Measurements from ENCODE around the gene POLR3H. TPM values are rescaled to one million over a fixed set of nuclear protein-coding genes. Genes with fewer than 3 reads are reported as not detected.

The POLR3H gene
- total RNA-seq, 8 experiments from 2014 or later = 11.6 to 43.1 (median 22.4) TPM

- peaks cover 17 to 29% of the 10 kb centered on the region in 2 donors for H3K4me1 ChIP-seq (replicated peaks in 1 of 2)
- H3K27ac ChIP-seq = no peak overlapping the region
- no peak overlapping the region for H3K4me3 ChIP-seq
- in situ Hi-C loops (cut with MboI; ENCODE audit: low pct_unique_long_range_greater_than_20kb in 2 of 9, low sequenced_read_pairs in 9 of 9, unreplicated experiment in 9 of 9) = no loop called here
- WGBS, 10 experiments = 82 to 100% (median 98%) methylated on average over 3 to 7 of the region's 7 CpGs; no CpG with 5 or more reads in 7 of the 10 experiments
- no peak for ATAC-seq (replicated peaks in 6 of 8)
Observed at GRCh38 chr22:41540365-41540764, 3.9 kb downstream of the POLR3H start.

- in situ Hi-C loops (cut with MboI; ENCODE audit: low pct_unique_long_range_greater_than_20kb in 2 of 9, low sequenced_read_pairs in 9 of 9, unreplicated experiment in 9 of 9) = no loop called here
- Histone ChIP-seq H3K4me3 (no peak overlapping the region), H3K4me1 (replicated peaks in 1 of 2) (peaks cover 13 to 25% of the 10 kb centered on the region in 2 donors), H3K27ac (no peak overlapping the region)
- ATAC-seq (replicated peaks in 6 of 8) = no peak
- WGBS, 10 experiments = 93 to 100% methylated on average over 2 to 3 of the region's 3 CpGs; no CpG with 5 or more reads in 8 of the 10 experiments
Observed at GRCh38 chr22:41540006-41540315, 4.3 kb downstream of the POLR3H start.

GRCh38 chr22:41539146-41540005 is 4.9 kb downstream of the POLR3H start:
- 40 to 100% (median 92%) methylated on average over 1 to 11 of the region's 13 CpGs; no CpG with 5 or more reads in 1 of the 10 experiments for WGBS, 10 experiments
- ATAC-seq (replicated peaks in 6 of 8) = no peak
- Histone ChIP-seq H3K4me3 (no peak overlapping the region), H3K4me1 (replicated peaks in 1 of 2) (peaks cover 13 to 22% of the 10 kb centered on the region in 2 donors), H3K27ac (peak overlapping the region in 1 of 2 donors; percentile 71)
- in situ Hi-C loops (cut with MboI; ENCODE audit: low pct_unique_long_range_greater_than_20kb in 2 of 9, low sequenced_read_pairs in 9 of 9, unreplicated experiment in 9 of 9) = no loop called here

- peak overlapping the region in 1 of 2 donors; percentile 71 for H3K27ac ChIP-seq
Observed at GRCh38 chr22:41538583-41538982, 5.7 kb downstream of the POLR3H start.

DNA sequence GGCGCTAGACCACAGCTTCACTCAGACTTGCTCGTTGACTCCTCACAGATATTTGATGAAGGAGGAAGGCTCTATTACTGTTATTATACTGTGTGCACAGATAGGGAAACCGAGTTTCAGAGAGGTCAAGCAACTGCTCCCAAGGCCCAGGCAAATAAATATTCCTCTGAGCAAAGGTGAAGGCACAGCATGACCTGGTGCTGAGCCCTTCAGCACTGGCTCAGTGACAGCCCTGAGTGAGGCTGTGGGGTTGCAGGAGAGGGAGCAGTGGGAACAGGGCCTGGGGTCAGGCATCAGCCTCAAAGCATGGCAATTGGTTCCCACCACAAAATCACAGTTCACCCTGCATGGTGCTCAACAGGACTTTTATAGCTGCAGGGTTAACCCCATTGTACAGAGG is 7.1 kb downstream of the POLR3H start:
- 0 to 100% (median 83%) methylated on average over 1 to 3 of the region's 3 CpGs; no CpG with 5 or more reads in 3 of the 10 experiments for WGBS, 10 experiments

More at GRCh38 chr22:41538583-41538982, 5.7 kb downstream of the POLR3H start:
- no peak overlapping the region for H3K4me3 ChIP-seq
- in situ Hi-C loops (cut with MboI; ENCODE audit: low pct_unique_long_range_greater_than_20kb in 2 of 9, low sequenced_read_pairs in 9 of 9, unreplicated experiment in 9 of 9) = no loop called here
- ATAC-seq (replicated peaks in 6 of 8) = peak in 5 of 8 experiments; percentile 56 to 91 (median 75)
- peaks cover 13 to 22% of the 10 kb centered on the region in 2 donors for H3K4me1 ChIP-seq (replicated peaks in 1 of 2)
- WGBS, 10 experiments = 61 to 100% (median 90%) methylated on average over 1 to 7 of the region's 8 CpGs

GRCh38 chr22:41535244-41535643 is 9.0 kb downstream of the POLR3H start:
- ATAC-seq (replicated peaks in 6 of 8) = peak in 1 of 8 experiments; percentile 37
- Histone ChIP-seq H3K27ac (no peak overlapping the region), H3K4me3 (no peak overlapping the region), H3K4me1 (replicated peaks in 1 of 2) (peaks cover 0 to 13% of the 10 kb centered on the region in 2 donors)
- WGBS, 10 experiments = 80 to 100% (median 97%) methylated on average over 1 to 5 of the region's 5 CpGs; no CpG with 5 or more reads in 3 of the 10 experiments
- in situ Hi-C loops (cut with MboI; ENCODE audit: low pct_unique_long_range_greater_than_20kb in 2 of 9, low sequenced_read_pairs in 9 of 9, unreplicated experiment in 9 of 9) = no loop called here

More for the DNA sequence above, 7.1 kb downstream of the POLR3H start:
- in situ Hi-C loops (cut with MboI; ENCODE audit: low pct_unique_long_range_greater_than_20kb in 2 of 9, low sequenced_read_pairs in 9 of 9, unreplicated experiment in 9 of 9) = no loop called here
- ATAC-seq (replicated peaks in 6 of 8) = no peak
- Histone ChIP-seq H3K4me3 (no peak overlapping the region), H3K27ac (no peak overlapping the region), H3K4me1 (replicated peaks in 1 of 2) (peaks cover 0 to 13% of the 10 kb centered on the region in 2 donors)

DNA sequence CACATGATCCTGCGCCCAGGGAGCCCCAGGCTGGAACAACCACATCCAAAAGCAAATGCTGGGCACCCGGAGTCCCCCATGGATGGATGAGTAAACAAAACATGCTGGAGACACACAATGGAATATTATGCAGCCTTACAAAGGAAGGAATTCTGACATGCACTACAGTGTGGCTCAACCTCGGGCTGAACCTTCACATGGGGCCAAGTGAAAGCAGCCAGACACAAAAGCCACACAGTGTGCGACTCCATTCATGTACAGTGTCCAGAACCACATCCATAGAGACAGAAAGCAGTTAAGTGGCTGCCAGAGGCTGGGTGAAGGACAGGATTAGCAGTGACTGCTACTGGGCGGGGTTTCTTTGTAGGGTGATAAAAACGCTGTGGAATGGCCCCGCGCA is 10.1 kb downstream of the POLR3H start:
- no peak for ATAC-seq (replicated peaks in 6 of 8)
- H3K27ac ChIP-seq = no peak overlapping the region
- no peak overlapping the region for H3K4me3 ChIP-seq
- 80 to 100% (median 88%) methylated on average over 1 to 6 of the region's 8 CpGs; no CpG with 5 or more reads in 4 of the 10 experiments for WGBS, 10 experiments
- peaks cover 0 to 11% of the 10 kb centered on the region in 2 donors for H3K4me1 ChIP-seq (replicated peaks in 1 of 2)
- in situ Hi-C loops (cut with MboI; ENCODE audit: low pct_unique_long_range_greater_than_20kb in 2 of 9, low sequenced_read_pairs in 9 of 9, unreplicated experiment in 9 of 9) = no loop called here

GRCh38 chr22:41532908-41533825 is 11.1 kb downstream of the POLR3H start:
- ATAC-seq (replicated peaks in 6 of 8) = peak; percentile 40 to 79 (median 58)
- in situ Hi-C loops (cut with MboI; ENCODE audit: low pct_unique_long_range_greater_than_20kb in 2 of 9, low sequenced_read_pairs in 9 of 9, unreplicated experiment in 9 of 9) = no loop called here
- Histone ChIP-seq H3K27ac (no peak overlapping the region), H3K4me1 (replicated peaks in 1 of 2) (peaks cover 0 to under 1% of the 10 kb centered on the region in 2 donors), H3K4me3 (no peak overlapping the region)
- WGBS, 10 experiments = 43 to 92% (median 68%) methylated on average over 1 to 5 of the region's 19 CpGs; no CpG with 5 or more reads in 4 of the 10 experiments

- no peak overlapping the region for H3K27ac ChIP-seq
- ATAC-seq (replicated peaks in 6 of 8) = peak in 5 of 8 experiments; percentile 3 to 21 (median 13)
- 87 to 100% (median 97%) methylated on average over 1 to 4 of the region's 17 CpGs; no CpG with 5 or more reads in 2 of the 10 experiments for WGBS, 10 experiments
Observed at GRCh38 chr22:41531715-41532477, 12.4 kb downstream of the POLR3H start.

DNA sequence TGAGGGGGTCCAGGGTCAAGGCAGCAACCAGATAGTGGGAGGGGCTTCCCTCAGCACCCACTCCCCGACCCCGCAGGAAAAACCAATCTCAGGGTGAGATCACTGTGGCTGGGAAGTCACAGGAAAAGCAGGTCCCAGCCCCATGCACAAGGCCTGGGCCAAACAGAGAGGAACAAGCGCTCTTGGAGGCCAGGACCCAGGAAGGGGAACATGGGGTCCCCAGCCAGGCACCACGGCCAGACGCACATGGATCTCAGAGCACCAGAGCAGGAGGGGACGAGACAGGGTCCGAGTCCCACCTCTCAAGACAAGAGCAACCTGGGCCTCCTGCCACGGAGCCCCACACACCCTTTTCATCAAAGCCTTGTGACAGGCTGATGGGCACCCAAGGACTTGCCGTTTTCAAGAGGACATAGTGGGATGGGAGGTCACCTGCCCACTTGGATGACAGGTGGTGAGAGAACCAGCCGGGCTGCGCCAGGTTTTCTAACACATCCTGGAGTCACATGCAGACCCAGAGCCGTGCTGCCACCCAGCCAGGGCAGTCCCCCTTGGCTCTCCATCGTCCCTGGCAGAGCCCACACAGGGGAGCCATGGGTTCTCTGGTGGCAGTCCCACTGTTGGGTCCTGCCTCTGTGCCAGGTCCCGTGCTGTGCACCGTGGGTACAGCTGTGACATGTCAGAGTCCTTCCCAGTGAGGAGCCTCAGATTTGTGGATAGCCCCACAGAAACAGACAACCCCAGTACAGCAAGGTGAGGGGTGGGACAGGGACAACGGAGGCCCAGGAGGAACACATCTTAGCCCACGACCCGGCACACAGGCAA is 13.2 kb downstream of the POLR3H start:
- in situ Hi-C loops (cut with MboI; ENCODE audit: low pct_unique_long_range_greater_than_20kb in 2 of 9, low sequenced_read_pairs in 9 of 9, unreplicated experiment in 9 of 9) = no loop called here
- H3K4me1 ChIP-seq (replicated peaks in 1 of 2) = no peaks in the 10 kb centered on the region
- no peak overlapping the region for H3K27ac ChIP-seq
- H3K4me3 ChIP-seq = no peak overlapping the region
- peak in 1 of 8 experiments; percentile 1 for ATAC-seq (replicated peaks in 6 of 8)
- 100% methylated on average over 2 to 6 of the region's 18 CpGs; no CpG with 5 or more reads in 6 of the 10 experiments for WGBS, 10 experiments

More at GRCh38 chr22:41531715-41532477, 12.4 kb downstream of the POLR3H start:
- Histone ChIP-seq H3K4me3 (no peak overlapping the region), H3K4me1 (replicated peaks in 1 of 2) (no peaks in the 10 kb centered on the region)
- in situ Hi-C loops (cut with MboI; ENCODE audit: low pct_unique_long_range_greater_than_20kb in 2 of 9, low sequenced_read_pairs in 9 of 9, unreplicated experiment in 9 of 9) = no loop called here

DNA sequence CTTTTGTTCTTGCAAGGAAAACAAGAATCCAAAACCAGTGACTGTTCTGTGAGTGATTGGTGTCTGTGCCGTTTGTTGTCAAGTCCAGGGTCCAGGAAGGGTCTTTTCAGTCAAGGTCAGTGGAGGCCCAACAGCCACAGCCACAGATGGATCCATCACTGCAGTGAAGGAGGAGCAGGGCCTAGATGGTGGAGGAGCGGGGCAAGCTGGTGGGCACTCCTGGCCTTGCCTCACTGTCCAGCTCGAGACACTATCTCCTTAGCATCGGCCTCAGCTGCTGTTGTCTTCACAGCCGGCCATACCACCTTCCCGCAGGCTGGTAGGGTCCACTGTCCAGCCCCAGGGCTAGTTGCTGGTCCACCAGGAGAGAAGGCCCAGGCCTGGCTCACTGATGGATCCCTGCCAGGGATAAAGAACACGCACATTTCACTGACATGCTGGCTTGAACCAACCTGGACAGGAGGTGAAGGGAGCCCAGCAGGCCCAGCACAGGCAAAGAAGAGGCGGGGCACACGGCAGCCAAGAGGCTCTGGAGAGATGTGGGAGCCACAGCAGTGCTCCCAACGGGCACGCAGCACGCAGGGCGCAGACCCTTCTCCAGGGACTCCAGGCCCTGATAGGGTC is 15.2 kb downstream of the POLR3H start:
- peak in 4 of 8 experiments; percentile 5 to 12 (median 8) for ATAC-seq (replicated peaks in 6 of 8)
- in situ Hi-C loops (cut with MboI; ENCODE audit: low pct_unique_long_range_greater_than_20kb in 2 of 9, low sequenced_read_pairs in 9 of 9, unreplicated experiment in 9 of 9) = no loop called here
- Histone ChIP-seq H3K4me3 (no peak overlapping the region), H3K4me1 (replicated peaks in 1 of 2) (no peaks in the 10 kb centered on the region), H3K27ac (no peak overlapping the region)
- 50 to 100% (median 75%) methylated on average over 1 to 5 of the region's 13 CpGs; no CpG with 5 or more reads in 1 of the 10 experiments for WGBS, 10 experiments

Data from motor neuron (in vitro differentiated cells).